Measurements from ENCODE around the gene GATA5. TPM values are rescaled to one million over a fixed set of nuclear protein-coding genes. Genes with fewer than 3 reads are reported as not detected.
"Not testable (repeated sequence)": the region's sequence is repeated elsewhere in the genome, so short reads cannot be mapped to it uniquely, and the experiment has no call there.

GATA5 gene
- total and polyA plus RNA-seq, 10 of the 15 experiments (the other 5 are each of a cell fraction or from before 2014, with no cell fraction given), result not detected

GRCh38 chr20:62426699-62427131 lies 49.1 kb downstream of the GATA5 start:
- in situ Hi-C loops (cut with MboI), result no loop called here
- Histone ChIP-seq H3K27me3 (replicated peaks in 1 of 2; ENCODE audit: control insufficient read depth in 2 of 2, insufficient read depth in 2 of 2, low read length in 1 of 2) (peaks cover 0 to 1% of the 10 kb centered on the region in 2 experiments; a peak in 2 of 4 replicates), H3K9me3 (replicated peaks; ENCODE audit: control insufficient read depth, insufficient read depth, low read length) (no peaks in the 10 kb centered on the region), H3K79me2 (ENCODE audit: control insufficient read depth, insufficient read depth, low read length) (no peaks in the 10 kb centered on the region), H3K36me3 (ENCODE audit: control insufficient read depth in 2 of 2, insufficient read depth in 2 of 2, low read length in 1 of 2) (no peaks in the 10 kb centered on the region), H2AFZ (ENCODE audit: control insufficient read depth, low read depth, low read length) (no peak overlapping the region), H4K20me1 (ENCODE audit: control insufficient read depth, insufficient read depth) (no peaks in the 10 kb centered on the region), H3K4me1 (ENCODE audit: control insufficient read depth, insufficient read depth, low read length) (no peaks in the 10 kb centered on the region), H3K4me3 (no peak overlapping the region), H3K27ac (ENCODE audit: control insufficient read depth, insufficient read depth) (no peak overlapping the region), H3K4me2 (ENCODE audit: control insufficient read depth, insufficient read depth) (no peak overlapping the region), H3K9ac (ENCODE audit: control insufficient read depth, insufficient read depth, low read length) (no peak overlapping the region)
- ChIA-PET POLR2A (no interaction called here), CTCF (no interaction called here), SMC1A (ENCODE audit: uncharacterized antibody, unreplicated experiment) (no interaction called here), RAD21 (ENCODE audit: unreplicated experiment) (no interaction called here)
- ATAC-seq, result no peak
- TF ChIP-seq YY1 (IDR thresholded peaks at IDR 0.05; ENCODE audit: low read depth, low read length), result no peak
- intact Hi-C loops (cut with micrococcal nuclease; ENCODE audit: unreplicated experiment), result no loop called here
- FAIRE-seq, result no peak
- BruUV-seq (replicated peaks), result no TSS peak
- DNase-seq (ENCODE audit: low read depth, low spot score), result no peak
- 52% methylated on average over 22 of the region's 22 CpGs for WGBS (ENCODE audit: insufficient coverage, insufficient replicate concordance, low lambda C conversion rate, missing lambda C conversion rate)

- H4K20me1 ChIP-seq (ENCODE audit: control insufficient read depth, insufficient read depth); FAIRE-seq; H3K27ac ChIP-seq (ENCODE audit: control insufficient read depth, insufficient read depth); H3K36me3 ChIP-seq (ENCODE audit: control insufficient read depth in 2 of 2, insufficient read depth in 2 of 2, low read length in 1 of 2); H3K4me3 ChIP-seq; H3K27me3 ChIP-seq (replicated peaks in 1 of 2; ENCODE audit: control insufficient read depth in 2 of 2, insufficient read depth in 2 of 2, low read length in 1 of 2); H3K4me1 ChIP-seq (ENCODE audit: control insufficient read depth, insufficient read depth, low read length); H3K9me3 ChIP-seq (replicated peaks; ENCODE audit: control insufficient read depth, insufficient read depth, low read length); SMC1A ChIA-PET (ENCODE audit: uncharacterized antibody, unreplicated experiment); intact Hi-C loops (cut with micrococcal nuclease; ENCODE audit: unreplicated experiment); H3K4me2 ChIP-seq (ENCODE audit: control insufficient read depth, insufficient read depth); H3K9ac ChIP-seq (ENCODE audit: control insufficient read depth, insufficient read depth, low read length); DNase-seq (ENCODE audit: low read depth, low spot score); H2AFZ ChIP-seq (ENCODE audit: control insufficient read depth, low read depth, low read length); POLR2A ChIA-PET; BruUV-seq (replicated peaks); CTCF ChIA-PET; H3K79me2 ChIP-seq (ENCODE audit: control insufficient read depth, insufficient read depth, low read length); RAD21 ChIA-PET (ENCODE audit: unreplicated experiment); ATAC-seq; in situ Hi-C loops (cut with MboI): not testable (repeated sequence)
- 66% methylated on average over 4 of the region's 4 CpGs for WGBS (ENCODE audit: insufficient coverage, insufficient replicate concordance, low lambda C conversion rate, missing lambda C conversion rate)
These were observed 49.8 kb downstream of the GATA5 start for GRCh38 chr20:62426059-62426348.
